ENCODE results near the gene NEK4.

The NEK4 gene

DNA sequence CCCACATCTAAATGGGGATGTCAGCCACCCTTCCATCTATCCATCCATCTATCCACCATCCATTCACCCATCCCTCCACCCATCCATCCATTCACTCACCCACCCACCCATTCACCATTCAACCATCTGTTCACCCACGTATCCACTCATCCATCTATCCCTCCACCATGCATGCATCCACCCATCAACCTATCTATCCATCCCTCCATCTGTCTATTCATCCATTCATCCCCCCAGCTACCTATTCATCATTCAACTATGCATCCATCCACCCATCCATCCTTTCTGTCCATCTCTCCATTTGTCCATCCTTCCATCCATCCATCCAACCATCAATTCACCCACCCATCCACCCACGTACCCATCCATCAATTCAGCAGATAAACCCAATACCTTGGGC lies 38.4 kb upstream of the NEK4 start:
- DNase-seq (ENCODE audit: extremely low read depth, insufficient read length), result no peak
- Histone ChIP-seq H3K27me3 (replicated peaks; ENCODE audit: control insufficient read depth, insufficient read depth, low read length) (no peaks in the 10 kb centered on the region), H3K36me3 (ENCODE audit: control insufficient read depth, insufficient read depth, low read length) (no peaks in the 10 kb centered on the region), H3K4me3 (replicated peaks; ENCODE audit: low read depth, low read length) (no peak overlapping the region)
- TF ChIP-seq, protein P1, sequence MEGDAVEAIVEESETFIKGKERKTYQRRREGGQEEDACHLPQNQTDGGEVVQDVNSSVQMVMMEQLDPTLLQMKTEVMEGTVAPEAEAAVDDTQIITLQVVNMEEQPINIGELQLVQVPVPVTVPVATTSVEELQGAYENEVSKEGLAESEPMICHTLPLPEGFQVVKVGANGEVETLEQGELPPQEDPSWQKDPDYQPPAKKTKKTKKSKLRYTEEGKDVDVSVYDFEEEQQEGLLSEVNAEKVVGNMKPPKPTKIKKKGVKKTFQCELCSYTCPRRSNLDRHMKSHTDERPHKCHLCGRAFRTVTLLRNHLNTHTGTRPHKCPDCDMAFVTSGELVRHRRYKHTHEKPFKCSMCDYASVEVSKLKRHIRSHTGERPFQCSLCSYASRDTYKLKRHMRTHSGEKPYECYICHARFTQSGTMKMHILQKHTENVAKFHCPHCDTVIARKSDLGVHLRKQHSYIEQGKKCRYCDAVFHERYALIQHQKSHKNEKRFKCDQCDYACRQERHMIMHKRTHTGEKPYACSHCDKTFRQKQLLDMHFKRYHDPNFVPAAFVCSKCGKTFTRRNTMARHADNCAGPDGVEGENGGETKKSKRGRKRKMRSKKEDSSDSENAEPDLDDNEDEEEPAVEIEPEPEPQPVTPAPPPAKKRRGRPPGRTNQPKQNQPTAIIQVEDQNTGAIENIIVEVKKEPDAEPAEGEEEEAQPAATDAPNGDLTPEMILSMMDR (IDR thresholded peaks at IDR 0.05; ENCODE audit: insufficient read depth, low read length, poor library complexity, severe bottlenecking), result no peak

DNA sequence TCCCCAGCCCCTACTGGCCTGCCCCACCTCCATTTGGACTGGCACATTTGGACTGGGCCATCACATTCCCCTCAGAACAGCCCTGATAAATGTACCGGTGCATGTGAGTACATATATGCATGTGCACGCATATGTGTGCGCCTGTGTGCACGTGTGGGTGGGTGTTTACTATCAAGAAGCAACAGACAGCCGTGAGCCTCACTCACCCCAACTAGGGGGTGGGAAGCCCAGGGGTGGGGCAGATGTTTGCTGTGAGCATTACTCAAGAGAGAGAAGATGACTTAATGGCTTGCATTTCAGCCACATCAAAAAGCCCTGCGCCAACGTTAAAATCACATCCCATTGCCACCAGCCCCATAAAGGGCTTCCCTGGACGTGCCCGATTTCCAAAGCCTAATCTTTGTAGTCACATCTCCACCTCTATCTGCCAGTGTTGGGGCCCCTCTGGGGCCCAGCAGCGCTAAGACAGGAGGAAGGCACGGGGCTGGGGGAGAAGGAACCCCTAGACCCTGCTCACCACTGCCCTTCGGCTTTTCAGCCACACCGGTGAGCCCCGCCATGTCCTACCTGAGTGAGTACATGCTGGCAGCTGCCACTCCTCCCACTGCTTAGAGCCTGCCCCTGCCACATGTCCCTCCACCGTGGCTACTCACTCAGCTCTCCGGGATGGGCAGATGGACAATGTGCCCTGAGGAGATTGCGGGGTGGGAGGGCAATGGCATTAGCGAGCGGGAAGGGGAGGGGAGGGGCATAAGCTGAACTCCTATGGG lies 34.7 kb upstream of the NEK4 start:
- TF ChIP-seq, protein P1 (IDR thresholded peaks at IDR 0.05; ENCODE audit: insufficient read depth, low read length, poor library complexity, severe bottlenecking), result no peak
- DNase-seq (ENCODE audit: extremely low read depth, insufficient read length), result no peak
- H3K4me3 ChIP-seq (replicated peaks; ENCODE audit: low read depth, low read length), result no peak overlapping the region
- H3K36me3 ChIP-seq (ENCODE audit: control insufficient read depth, insufficient read depth, low read length), result no peaks in the 10 kb centered on the region
- H3K27me3 ChIP-seq (replicated peaks; ENCODE audit: control insufficient read depth, insufficient read depth, low read length), result no peaks in the 10 kb centered on the region

DNA sequence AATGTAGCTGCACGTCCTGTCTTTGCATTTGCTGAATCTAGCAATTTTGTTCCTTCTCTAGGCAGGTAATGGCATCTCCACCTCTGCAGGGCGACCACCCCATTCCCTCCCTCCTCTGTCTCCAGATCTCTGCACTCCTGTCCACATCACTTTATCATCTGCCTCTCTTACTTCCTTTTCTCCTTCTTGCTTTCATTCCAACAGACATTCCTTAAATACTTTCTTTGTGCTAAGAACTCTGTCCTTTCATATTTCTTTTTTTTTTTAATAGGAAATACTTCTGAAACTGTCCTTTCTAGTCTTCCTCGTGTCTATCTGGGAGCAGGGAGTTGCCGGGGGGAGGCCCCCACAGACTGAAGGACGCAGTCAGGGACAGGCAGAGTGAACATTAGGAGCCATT lies 31.1 kb upstream of the NEK4 start:
- Histone ChIP-seq H3K4me3 (replicated peaks; ENCODE audit: low read depth, low read length) (no peak overlapping the region), H3K36me3 (ENCODE audit: control insufficient read depth, insufficient read depth, low read length) (no peaks in the 10 kb centered on the region), H3K27me3 (replicated peaks; ENCODE audit: control insufficient read depth, insufficient read depth, low read length) (no peaks in the 10 kb centered on the region)
- TF ChIP-seq, protein P1 (IDR thresholded peaks at IDR 0.05; ENCODE audit: insufficient read depth, low read length, poor library complexity, severe bottlenecking), result no peak
- DNase-seq (ENCODE audit: extremely low read depth, insufficient read length), result no peak

DNA sequence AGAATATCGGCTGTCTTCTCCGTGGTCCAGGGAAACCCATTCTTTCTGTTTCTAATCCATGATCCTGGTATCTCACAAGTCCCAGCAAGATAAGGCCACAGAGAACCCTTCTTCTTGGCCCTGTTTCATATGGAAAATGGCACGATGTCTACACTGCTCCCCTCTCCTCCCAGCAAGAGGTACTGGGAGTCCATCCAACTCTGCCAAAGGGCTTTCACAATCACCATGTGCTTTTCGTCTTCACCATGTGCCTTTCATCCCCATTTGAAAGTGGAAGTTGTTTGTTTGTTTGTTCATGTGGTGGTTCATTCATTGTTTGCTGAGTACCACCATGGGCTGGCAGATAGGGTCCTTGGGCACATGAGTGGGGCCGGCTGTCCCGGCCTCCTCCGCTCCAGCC lies 29.3 kb upstream of the NEK4 start:
- no peak for DNase-seq (ENCODE audit: extremely low read depth, insufficient read length)

DNA sequence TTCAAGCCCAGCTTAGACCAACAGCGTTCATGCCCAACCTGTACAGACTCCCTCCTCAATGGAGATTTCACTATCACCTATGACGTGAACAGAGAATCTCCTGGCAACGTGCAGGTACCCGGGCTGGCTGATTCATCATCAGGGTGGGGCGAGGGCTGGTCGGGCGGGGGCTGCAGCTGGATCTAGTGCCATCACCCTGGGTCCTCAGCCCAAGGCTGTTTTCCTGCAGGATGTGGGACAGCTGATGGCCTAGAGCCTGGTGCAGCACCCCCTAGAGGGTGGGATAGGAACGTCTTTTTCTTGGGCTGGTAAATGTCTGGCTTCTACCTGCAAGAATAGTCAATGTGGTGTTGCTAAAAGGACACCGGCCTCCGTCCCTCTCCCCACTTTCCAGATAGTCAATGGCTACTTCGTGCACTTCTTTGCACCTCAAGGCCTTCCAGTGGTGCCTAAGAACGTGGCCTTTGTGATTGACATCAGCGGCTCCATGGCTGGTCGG lies 28.3 kb upstream of the NEK4 start:
- H3K36me3 ChIP-seq (ENCODE audit: control insufficient read depth, insufficient read depth, low read length), result no peaks in the 10 kb centered on the region
- no peaks in the 10 kb centered on the region for H3K27me3 ChIP-seq (replicated peaks; ENCODE audit: control insufficient read depth, insufficient read depth, low read length)
- no peak overlapping the region for H3K4me3 ChIP-seq (replicated peaks; ENCODE audit: low read depth, low read length)
- DNase-seq (ENCODE audit: extremely low read depth, insufficient read length), result no peak
- TF ChIP-seq, protein P1 (IDR thresholded peaks at IDR 0.05; ENCODE audit: insufficient read depth, low read length, poor library complexity, severe bottlenecking), result peak; percentile 73

More for the DNA sequence above, 29.3 kb upstream of the NEK4 start:
- H3K36me3 ChIP-seq (ENCODE audit: control insufficient read depth, insufficient read depth, low read length), result no peaks in the 10 kb centered on the region
- TF ChIP-seq, protein P1 (IDR thresholded peaks at IDR 0.05; ENCODE audit: insufficient read depth, low read length, poor library complexity, severe bottlenecking), result no peak
- no peaks in the 10 kb centered on the region for H3K27me3 ChIP-seq (replicated peaks; ENCODE audit: control insufficient read depth, insufficient read depth, low read length)
- no peak overlapping the region for H3K4me3 ChIP-seq (replicated peaks; ENCODE audit: low read depth, low read length)
